A549 treated with AZD9567 at 1 μM for 4 hours (cell line): ENCODE results near the gene MIOS. TPM values are rescaled to one million over a fixed set of nuclear protein-coding genes. Genes with fewer than 3 reads are reported as not detected.

Source experiments
- total RNA-seq: library from RNA; stranded (reverse); fragments of 200-300 nt; extraction: Qiagen RNA extraction; gene quantifications from 5 replicates; pipeline ENCODE4 v1.2.3, GENCODE V29; 2022; ENCODE audit not compliant: insufficient read depth

The MIOS gene
- total RNA-seq, result 17.8 to 20.1 TPM (median 19.1 TPM) in 5 replicates

DNA sequence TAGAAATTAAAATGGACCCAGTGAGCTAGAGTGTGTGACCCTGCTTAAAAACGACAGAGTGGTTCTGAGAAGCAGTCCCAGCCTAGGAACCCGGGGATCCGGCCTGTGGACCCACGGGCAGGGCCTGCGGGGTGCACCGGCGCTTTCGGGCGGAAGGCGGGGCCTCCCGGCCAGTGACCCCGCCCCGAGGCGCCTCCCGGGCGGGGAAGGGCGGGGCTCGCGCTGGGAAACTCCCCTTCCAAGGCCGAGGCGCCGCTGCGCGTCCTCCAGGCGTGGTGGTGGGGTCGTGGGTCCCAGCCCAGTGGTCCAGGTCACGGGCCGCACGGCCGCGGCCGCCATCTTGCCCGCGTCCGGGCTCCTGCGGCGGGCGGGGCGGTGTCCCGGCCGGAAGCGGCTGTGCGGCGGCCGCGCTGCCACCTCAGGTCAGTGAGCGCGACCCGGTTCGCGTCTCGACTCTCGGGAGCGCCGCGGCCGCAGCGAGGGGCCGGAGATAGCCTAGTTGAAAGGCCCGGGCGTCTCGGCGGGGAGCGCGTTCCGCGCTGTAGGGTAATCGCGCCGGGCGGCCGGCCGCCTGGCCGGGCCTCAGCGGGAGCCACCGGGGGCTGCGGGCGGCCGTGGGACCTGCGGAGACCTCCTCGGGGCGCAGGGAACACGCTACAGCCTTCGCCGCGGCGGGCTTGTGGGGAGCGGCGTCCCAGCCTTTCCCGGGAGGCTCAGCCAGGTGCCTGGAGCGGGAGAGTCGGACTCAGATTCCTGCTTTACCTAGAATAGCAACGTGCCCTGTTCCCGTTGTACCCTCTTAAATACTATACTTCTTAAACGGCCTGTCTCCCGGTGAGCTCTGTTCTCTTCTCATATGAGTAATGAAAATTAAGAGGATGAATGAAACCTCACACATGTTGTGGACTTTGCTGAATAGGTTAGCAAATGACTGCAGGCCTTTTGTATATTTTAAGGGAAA, at the start of gene MIOS:
TSS of gene MIOS (plus strand) at position 234 of the 961 bp plus-strand sequence. CDS start 5,592 bp downstream, outside the sequence.

DNA sequence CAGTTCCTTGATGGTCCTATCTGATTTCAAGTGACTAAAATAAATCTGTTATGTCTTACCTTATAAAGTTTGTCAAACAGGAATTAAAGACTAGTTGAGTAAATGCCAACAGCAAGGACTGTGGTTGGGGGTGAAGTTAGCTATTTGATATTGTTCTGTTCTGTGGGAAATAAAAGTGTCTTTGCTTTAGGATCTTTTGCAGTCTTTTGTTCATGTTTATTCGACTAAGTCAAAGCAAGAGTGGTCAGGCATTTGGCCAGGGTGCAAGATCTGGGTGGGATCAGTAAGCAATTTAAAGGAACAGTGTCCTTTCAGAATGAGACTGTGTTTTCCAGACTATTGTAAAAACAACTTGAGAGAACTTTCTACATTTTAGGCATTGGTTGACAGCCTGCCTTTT, 31.0 kb upstream of the MIOS start, which contains the start of gene COL28A1:
TSS of gene COL28A1 (minus strand) at position 183 of the 400 bp plus-strand sequence. CDS start 2,998 bp downstream, outside the sequence.

DNA sequence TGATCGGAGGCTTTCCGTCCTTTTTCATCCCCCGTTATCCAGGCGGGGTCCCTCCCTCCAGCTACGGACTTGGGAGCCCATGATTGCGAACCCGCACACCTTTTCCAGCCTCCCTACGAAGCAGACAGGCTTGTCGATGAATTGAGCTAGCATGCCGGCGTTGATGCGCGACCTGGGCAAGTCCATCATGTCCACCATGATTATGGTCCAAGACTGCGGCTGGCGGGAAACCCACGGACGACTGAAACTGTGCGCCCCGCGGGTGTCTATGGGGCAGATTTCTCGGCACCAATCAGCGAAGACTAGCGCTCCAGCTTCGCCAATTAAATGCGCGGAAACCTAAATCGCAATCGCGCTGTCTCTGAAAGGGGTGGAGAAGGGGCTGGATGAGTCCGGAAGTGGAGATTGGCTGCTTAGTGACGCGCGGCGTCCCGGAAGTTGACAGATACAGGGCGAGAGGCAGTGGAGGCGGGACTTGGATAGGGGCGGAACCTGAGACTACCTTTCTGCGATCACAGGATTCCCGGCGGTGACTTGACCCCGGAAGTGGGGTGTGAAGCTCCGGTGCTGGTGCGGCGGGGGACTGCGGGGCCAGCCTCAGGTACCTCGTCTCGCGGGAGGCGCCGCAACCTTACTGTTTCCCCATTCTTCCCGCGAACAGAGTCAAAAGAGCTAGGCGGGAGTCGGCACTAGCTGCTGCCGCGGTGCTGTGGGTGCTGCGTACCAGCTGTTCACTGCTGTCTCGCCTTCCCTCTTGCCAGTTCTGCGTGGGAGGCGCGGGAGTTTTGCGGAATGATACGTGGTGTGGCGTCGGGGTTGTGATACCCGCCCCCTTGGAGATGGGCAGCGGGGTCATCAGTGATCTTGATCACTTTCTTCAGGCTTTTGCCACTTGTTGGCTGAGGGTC, 73.8 kb downstream of the MIOS start, which contains the start of gene UMAD1:
TSS of gene UMAD1 (plus strand) at position 532 of the 908 bp plus-strand sequence. CDS start 32,620 bp downstream, outside the sequence.

Other genes starting within 250 kb of the MIOS start
- 0.47 to 0.95 TPM (median 0.65 TPM) in 4 of 5 replicates, not detected in the other for gene COL28A1, start 31.0 kb upstream of the MIOS start, total RNA-seq
- gene UMAD1, start 73.9 kb downstream of the MIOS start, total RNA-seq, result 9.0 to 12.7 TPM (median 10.8 TPM) in 5 replicates
- gene RPA3, start 151.7 kb downstream of the MIOS start, total RNA-seq, result 85.5 to 108 TPM (median 107 TPM) in 5 replicates